Fibroblast of skin of back (primary cell): ENCODE data around the gene KCTD4.
"Not testable (repeated sequence)": the region's sequence is repeated elsewhere in the genome, so short reads cannot be mapped to it uniquely, and the experiment has no call there.

Experiments
- DNase-seq: peaks from one replicate; pipeline ENCODE4 v3.0.0-alpha.2; 2013

Gene KCTD4

GRCh38 chr13:45215392-45216077 is 14.7 kb upstream of the KCTD4 start:
- DNase-seq, result no peak

- DNase-seq, result no peak
Observed at GRCh38 chr13:45209229-45209628, 8.4 kb upstream of the KCTD4 start.

GRCh38 chr13:45208132-45208531 is 7.3 kb upstream of the KCTD4 start:
- DNase-seq, result no peak

GRCh38 chr13:45207319-45207718 is 6.5 kb upstream of the KCTD4 start:
- no peak for DNase-seq

- DNase-seq, result peak; percentile 97
Observed at GRCh38 chr13:45206340-45206739, 5.5 kb upstream of the KCTD4 start.

GRCh38 chr13:45205124-45205523 is 4.3 kb upstream of the KCTD4 start:
- no peak for DNase-seq

- DNase-seq, result no peak
Observed at GRCh38 chr13:45199711-45200110, 1.1 kb downstream of the KCTD4 start.

- no peak for DNase-seq
Observed at GRCh38 chr13:45198924-45199323, 1.9 kb downstream of the KCTD4 start.

GRCh38 chr13:45198041-45198440 is 2.8 kb downstream of the KCTD4 start:
- DNase-seq, result no peak

GRCh38 chr13:45196622-45197021 is 4.2 kb downstream of the KCTD4 start:
- DNase-seq, result peak; percentile 39

- no peak for DNase-seq
Observed at GRCh38 chr13:45196096-45196495, 4.7 kb downstream of the KCTD4 start.

GRCh38 chr13:45195421-45195820 is 5.4 kb downstream of the KCTD4 start:
- no peak for DNase-seq

GRCh38 chr13:45194081-45194939 is 6.5 kb downstream of the KCTD4 start:
- peak; percentile 61 for DNase-seq

GRCh38 chr13:45191874-45192273 is 9.0 kb downstream of the KCTD4 start:
- no peak for DNase-seq

- peak; percentile 79 for DNase-seq
Observed at GRCh38 chr13:45189511-45189910, 11.3 kb downstream of the KCTD4 start.

GRCh38 chr13:45189077-45189476 is 11.8 kb downstream of the KCTD4 start:
- not testable (repeated sequence) for DNase-seq

GRCh38 chr13:45185286-45185685 is 15.6 kb downstream of the KCTD4 start:
- DNase-seq, result no peak

- no peak for DNase-seq
Observed at GRCh38 chr13:45184693-45185092, 16.2 kb downstream of the KCTD4 start.

GRCh38 chr13:45180713-45181601 is 19.9 kb downstream of the KCTD4 start:
- no peak for DNase-seq

GRCh38 chr13:45180303-45180702 is 20.5 kb downstream of the KCTD4 start:
- no peak for DNase-seq

GRCh38 chr13:45179428-45179827 is 21.4 kb downstream of the KCTD4 start:
- DNase-seq, result peak; percentile 81

GRCh38 chr13:45178349-45179162 is 22.3 kb downstream of the KCTD4 start:
- DNase-seq, result peak; percentile 89
